T-helper 22 cell (primary cell): ENCODE data around the gene INSRR.

ENCODE experiments used
- DNase-seq: peaks from one replicate; pipeline ENCODE4 v3.0.0-alpha.2; 2020; ENCODE audit warnings: low read depth

Gene INSRR

GRCh38 chr1:156858959-156859522 lies at the start of gene INSRR:
Gene INSRR (minus strand): TSS chr1:156859117. CDS start chr1:156858621, 496 bp downstream.
- no peak for DNase-seq

- no peak for DNase-seq
Measured at GRCh38 chr1:156908541-156908940, 49.6 kb upstream of the INSRR start.

- DNase-seq, result no peak
Measured at GRCh38 chr1:156906206-156906906, 47.4 kb upstream of the INSRR start.

DNA sequence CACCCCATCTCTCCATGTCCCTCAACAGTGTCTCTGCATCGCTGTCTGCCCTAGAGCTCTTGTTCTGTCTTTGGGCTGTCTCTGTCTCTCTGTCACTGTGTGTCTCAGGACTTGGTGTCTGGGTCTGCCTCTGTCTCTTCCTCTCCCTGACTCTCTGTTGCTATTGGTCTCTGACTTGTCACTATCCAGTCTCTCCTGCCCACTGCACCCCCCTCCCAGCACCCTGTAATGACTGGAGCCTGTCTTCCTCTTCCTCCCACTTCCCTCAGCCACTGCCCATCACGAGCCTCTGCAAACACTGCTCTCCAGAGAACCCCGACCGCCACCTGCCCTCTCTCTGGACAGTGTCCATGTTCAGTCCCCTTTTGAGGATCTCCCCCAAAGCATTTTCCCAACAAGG lies 46.7 kb upstream of the INSRR start:
- no peak for DNase-seq

GRCh38 chr1:156905176-156905575 lies 46.3 kb upstream of the INSRR start:
- no peak for DNase-seq

GRCh38 chr1:156904187-156904959 lies 45.5 kb upstream of the INSRR start:
- DNase-seq, result no peak

DNA sequence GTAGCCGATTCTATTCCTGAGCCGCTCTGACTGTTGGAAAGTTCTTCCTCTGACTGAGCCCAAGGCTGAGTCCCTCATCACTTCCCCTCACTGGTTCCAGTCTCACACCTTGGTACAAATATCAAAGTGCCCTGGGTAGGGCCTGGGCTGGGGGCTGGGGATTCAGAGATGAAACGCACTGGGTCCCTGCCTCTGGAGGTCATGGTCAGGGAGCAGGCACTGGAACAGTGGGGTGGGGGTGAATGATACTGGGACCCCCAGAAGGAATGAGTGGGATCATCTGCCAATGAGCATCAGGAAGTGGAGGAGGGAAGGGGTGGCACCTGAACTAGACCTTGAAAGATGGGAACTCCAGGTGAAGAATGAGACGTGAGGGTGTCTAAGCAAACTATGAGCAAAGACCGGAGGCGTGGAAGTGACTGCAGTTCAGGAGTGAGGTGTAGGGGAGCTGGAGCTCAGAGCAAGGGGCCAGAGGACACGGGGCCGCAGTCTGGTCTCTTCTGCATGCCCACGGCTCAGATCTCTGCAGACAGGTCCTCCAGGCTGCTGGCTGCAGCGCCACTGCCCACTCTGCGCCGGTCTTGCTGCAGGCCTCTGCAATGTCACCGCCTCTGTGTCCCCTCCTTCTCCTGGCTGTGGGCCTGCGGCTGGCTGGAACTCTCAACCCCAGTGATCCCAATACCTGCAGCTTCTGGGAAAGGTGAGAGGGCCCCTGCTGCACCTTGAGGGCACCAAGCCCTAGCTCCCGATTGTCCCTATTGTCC lies 44.6 kb upstream of the INSRR start:
- DNase-seq, result no peak

GRCh38 chr1:156901966-156902915 lies 43.3 kb upstream of the INSRR start:
- DNase-seq, result no peak

DNA sequence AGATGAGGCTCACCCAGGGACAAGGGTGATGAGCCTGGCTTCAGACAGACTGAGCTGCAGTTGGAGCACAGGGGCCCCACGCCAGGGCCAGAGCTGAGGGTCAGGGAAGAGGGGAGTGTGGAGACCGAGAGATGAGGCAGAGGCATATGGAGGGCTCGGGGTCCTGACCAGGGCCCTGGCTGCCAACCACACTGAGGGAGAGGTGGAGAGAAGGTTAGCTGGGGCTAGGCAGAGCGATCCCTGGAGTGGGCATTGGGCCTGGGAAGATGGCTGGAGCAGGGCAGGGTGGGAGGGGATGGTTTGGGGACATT lies 42.6 kb upstream of the INSRR start:
- no peak for DNase-seq

DNA sequence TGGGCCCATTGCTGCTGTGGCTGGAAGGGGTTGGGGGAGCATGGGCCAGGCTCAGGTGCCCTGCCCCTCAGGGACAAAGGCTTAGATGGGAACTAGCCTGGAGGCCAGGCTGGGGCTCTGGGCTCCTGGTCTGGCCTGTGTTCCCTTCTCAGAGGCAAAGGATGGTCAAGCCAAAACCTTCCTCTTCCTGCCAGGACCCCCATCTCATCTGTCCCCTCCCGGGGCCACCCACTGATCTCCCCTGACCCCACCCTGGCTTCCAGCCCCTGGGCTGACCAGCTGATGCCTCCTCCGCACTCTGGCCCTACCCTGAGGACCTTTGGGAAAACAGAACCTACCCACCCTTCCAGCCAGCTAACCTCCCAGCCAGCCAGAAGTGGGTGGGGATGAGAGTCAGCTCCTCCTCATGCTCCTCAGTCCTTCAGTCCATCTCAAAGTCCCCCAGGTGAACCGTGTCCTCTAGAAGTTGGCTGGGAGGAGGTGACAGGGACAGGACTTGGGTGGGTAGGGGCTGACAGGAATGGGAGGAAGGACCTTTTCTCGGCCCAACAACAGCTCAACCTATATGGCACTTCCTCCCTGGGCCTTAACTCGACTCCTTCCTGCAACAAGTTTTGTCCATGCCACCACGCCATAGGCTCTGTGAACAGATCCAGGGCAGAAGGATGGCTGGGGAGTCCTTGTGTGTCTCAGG lies 42.1 kb upstream of the INSRR start:
- no peak for DNase-seq

GRCh38 chr1:156899956-156900718 lies 41.2 kb upstream of the INSRR start:
- no peak for DNase-seq

- no peak for DNase-seq
Measured at GRCh38 chr1:156898971-156899664, 40.2 kb upstream of the INSRR start.

DNA sequence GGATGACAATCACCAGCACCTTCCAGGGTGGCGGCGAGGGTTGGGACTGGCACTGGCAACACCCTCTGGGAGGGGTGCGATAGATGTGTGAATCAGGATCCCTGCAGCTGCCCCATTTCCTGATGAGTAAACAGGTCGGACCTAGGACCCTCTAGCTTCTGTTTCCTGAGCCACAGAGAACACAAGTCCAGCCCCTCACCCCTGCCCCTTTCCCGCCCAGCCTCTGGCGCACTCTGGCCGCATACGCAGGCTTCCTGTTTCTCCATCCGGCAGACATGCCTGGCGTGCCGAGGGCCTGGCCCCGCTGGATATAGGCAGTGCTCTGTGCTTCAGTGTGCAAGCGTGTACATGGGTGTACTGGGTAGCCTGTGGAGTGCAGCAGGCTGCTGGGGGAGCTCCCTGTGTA lies 39.2 kb upstream of the INSRR start:
- DNase-seq, result no peak

DNA sequence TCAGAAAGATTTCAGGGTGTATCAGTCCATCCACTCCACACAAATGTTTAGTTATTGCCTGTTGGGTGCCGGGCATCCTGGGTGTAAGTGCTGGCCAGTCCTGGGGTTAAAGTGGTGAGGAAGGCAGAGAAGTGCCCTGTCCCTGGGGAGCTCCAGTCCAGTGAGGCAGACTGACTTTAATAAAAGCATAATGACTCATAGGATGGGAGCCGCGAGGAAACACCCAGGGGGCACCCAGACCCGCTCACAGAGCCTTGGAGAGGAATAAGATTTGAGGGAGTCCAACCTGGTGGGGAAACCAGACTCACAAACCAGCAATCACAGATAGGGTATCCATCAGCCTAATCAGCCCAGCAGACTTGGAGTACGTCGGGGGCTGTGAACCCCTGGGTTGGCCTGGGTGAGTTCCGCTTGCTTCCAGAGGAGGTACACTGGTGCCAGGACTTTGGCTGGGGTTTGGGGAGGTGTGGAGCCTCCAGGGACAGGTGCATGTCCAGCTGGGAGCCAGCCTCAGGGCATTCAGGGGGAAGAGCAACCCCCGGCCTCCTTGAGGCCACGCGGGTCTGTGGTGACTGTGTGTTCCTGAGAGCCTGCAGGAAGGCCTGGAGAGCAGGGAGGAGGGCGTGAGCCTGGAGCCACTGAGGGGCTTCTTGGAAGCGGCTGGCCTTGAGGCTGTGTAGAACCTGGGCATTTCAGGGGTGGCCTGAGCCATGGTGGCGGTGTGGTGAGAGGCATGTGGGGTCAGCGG lies 38.3 kb upstream of the INSRR start:
- no peak for DNase-seq

GRCh38 chr1:156896490-156897033 lies 37.6 kb upstream of the INSRR start:
- DNase-seq, result no peak

- no peak for DNase-seq
Measured at GRCh38 chr1:156895927-156896326, 37.0 kb upstream of the INSRR start.

DNA sequence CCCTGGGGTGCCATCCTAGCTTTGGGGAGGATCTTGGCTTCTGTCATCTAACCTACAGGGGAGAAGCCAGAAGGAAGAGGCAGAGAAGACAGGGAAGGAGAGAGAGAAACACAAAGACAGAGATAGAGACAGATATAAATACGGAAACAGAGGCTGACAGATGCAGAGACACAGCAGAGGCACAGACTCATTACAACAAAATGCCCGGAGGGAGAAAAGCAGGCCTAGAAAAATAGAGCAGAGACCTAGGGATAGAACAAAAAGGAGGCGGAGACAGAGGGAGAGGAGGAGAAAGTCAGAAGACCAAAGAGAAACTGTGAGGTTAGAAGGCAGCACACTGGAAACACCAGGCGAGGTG lies 36.5 kb upstream of the INSRR start:
- no peak for DNase-seq

DNA sequence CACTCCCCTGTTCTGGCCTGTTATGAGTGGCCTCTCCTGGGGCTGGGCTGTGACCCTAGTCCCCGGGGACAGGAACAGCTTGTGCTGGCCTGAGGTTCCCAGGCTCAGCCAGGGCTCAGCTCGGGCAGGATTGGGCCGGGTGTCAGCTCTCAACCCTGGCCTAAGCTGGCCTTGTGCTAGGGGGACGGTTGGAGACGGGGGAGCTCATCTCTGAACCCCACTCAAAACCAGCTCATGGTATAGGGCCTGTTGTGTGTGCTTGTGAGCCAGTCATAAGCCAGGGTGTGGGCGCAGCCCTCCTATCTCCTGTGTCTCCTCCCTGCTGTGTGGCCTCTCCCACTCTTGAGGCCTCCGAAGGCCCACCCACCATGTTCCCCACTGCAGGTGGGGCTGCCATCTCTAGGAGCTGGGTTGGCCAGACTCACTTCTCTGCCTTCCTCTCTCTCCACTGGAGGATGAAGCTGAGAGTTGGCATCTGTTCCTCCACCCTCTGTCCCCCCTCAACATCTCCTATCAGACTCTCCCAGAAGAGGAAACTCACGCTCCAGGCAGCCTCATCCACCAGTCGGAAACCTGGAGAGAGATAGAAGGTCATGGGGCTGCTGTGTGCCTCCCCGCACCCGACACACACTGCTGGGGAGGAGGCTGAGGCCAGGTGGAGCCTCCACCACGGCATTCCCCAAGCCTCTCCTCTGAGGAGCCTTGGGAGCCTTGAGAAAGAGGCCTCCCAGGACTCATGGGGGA lies 36.0 kb upstream of the INSRR start:
- no peak for DNase-seq
